ENCODE measurements around the gene TCF12.

Gene TCF12

DNA sequence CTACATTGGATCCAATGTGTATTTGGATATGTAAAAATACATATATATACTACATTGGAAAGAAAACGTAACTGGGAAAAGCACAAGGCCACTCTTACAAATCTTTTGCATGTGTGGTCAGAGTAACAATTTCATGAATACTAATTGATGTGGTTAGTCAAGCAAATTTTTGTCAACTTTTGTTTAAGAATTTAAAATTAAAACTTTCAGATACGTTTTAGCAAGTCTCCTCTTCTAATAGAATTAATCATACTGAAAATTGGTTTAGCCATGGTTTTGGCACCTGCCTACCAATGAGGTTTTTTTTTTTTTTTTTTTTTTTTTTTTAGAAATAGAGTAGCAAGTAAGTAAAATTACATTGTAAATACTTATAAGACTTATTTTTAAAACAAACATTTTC, 304.9 kb downstream of the TCF12 start:
- DNase-seq = no peak

DNA sequence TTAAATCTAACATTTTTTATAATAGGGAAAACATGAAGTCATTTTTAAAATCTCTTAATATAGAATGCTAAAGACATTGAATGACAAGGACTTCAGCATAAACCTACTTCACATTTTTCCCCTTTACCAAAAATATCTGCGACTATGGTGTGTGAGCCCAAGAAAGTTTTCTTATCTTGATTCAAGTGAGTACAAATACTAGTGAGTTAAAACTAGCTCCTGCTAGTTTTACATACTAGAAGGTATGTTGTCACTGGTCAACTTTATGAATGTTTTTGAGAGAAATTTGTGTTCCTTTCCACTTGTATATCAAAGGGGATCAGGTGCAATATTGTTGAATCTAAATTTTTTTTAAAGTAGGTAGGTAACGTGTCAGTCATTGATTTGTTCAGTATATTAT, 305.4 kb downstream of the TCF12 start:
- no peak for DNase-seq

DNA sequence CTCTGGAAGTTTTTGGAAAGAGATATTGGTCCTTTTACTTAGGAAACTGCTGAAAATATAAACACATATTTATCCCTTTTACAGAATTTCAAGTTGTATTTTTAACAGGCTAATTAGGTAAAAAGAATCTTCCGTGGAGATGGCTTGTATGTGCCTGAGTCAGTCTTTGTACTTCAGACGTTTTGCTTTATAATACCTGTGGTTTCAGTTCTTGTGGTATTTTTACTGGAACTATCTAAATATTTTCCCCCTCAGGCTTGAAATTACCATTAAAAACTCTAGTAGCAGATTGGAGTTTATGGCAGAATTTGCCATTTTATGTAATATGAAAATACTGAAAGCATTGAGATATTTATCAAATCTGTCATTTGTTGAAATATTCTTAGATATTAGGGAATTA, 306.2 kb downstream of the TCF12 start:
- no peak for DNase-seq

DNA sequence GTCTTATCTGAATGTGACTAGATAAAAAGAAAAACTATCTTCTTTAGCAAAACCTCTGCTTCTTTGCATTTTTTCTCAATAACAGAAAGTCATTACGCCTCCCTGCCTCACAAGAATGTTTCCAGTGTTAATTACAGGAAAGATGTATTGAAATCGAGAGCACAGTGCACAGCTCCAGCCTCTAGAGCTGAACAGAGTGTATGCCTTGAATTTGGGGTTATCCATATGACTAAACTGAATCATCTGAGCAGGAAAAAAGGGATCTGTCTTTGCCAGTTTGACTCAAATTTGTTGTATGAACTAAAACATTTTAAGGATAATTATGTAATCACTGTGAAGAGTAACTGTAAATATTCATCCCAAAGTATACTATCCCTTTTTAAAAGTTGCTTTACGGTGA, 308.7 kb downstream of the TCF12 start:
- DNase-seq = no peak

DNA sequence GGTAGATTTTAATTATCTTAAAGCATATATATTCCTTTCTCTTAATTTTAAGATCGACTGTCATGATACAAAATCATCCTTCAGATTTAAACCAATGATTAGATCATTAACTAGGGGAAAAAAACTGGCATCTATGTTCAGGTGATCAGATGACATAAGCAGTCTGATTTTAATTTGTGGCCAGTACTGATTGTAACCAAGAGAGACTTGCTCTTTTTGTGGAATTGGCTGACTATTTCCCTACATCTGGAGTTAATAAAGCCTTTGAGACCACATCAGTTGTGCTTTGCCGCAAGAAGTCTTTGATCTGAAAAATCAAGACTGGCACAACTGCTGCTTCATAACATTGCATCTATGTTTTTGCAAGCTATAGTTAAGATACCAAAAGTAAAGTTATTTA, 309.5 kb downstream of the TCF12 start:
- no peak for DNase-seq

DNA sequence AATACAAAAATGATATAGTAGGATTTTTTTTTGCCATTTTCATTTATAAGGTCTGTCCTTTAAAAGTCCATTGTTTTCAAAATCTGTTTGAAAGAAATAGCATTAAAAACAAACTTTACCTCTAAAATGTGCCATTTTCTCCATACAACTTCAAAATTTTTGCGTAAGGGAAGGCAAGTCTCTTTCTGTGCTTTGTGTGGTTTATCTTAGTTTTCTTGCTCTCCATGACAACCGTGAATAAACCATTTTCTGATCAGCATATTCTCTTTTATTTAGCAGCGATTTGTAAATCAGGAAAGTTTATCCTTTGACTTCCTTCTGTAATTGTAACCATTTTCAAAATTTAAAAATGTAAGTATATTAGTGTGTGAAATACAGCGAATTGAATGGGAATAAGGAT, 310.0 kb downstream of the TCF12 start:
- no peak for DNase-seq

DNA sequence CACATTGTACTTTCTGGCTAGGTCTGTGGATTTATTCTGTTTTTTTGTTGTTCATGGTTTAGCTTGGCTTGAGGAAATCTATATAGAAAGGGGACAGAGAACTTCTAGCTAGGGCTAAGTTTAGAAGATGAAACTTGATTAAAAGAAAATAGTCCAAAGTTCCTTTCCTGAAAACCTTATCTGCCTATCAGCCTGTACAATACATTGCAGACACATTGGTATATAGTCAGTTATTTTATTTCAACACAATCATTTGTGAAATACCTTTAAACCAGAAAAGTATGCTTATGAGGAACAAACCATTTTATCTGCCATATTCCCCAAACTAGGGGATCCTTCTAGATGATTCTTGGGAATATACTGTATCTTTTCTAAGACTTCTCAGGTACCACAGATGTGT, 310.6 kb downstream of the TCF12 start:
- DNase-seq = no peak

DNA sequence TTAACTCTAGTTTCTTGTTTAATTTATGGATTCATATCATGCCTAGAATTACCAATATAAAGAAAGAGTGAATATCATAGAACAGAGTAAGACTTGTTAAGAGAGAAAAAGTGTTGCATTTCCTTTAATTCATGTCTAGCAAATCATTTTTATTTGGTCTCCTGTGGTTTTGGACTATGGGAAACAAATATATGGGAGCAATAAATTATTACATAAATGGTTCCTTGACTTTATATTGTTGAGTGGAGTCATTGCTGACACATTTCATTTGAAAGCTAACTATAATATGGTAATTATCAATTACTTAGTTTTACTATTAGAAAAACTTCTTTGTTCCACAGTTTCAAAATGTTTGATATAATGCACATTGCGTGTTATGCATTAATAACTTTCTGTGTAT, 313.1 kb downstream of the TCF12 start:
- no peak for DNase-seq

DNA sequence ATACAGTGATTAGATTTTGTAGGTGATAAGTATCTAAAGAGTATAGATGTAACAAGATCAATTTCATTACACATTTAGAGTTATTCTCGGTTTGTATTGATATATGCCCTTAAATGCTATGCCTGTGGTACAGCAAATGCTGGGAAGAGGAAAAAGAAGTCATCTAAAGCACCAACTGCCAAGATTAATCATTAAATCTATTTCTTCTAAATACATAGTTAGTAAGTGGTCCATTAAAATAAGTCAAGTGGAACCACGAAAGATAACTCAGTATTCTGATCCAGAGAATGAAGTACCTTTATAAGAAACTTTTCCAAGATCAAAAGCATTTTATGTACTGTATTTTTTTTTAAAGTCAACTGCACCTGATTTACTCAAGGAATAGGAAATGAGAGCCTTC, 315.7 kb downstream of the TCF12 start:
- DNase-seq = no peak

DNA sequence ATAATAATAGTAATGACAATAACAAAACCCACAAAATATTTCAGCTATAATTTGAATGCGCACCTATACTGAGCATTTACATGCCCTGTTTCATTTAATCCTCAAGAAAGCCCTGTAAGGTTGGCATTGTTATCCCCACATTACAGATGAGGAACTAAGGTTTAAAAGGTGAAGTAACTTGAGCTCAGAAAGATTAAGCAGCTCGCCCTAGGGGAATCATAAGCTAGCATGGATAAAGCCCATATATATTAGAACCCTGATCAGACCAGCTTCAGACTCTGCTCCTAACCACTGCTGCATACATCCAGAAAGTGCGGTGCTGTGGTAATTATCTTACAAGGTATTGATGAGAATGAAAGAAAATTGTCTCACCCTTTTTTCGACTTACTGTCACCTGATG, 316.7 kb downstream of the TCF12 start:
- no peak for DNase-seq

DNA sequence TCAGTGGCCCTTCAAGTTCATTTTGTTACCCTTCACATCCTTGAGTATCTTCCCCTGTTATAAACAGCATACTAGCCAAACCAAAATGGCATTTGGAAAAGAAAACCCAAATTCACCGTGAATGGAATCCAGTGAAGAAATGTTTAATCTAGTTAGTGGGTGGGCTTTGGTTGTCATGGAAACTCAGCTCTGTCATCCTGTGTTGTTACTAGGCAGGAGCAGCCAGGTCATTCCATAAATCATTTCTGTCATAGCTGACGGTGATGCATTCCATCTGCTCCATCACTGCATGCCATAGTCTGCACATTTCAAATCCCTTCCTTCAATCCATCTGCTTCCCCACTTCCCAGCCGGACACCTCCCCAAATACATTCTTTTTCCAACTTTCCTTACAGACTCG, 317.4 kb downstream of the TCF12 start:
- DNase-seq = no peak

DNA sequence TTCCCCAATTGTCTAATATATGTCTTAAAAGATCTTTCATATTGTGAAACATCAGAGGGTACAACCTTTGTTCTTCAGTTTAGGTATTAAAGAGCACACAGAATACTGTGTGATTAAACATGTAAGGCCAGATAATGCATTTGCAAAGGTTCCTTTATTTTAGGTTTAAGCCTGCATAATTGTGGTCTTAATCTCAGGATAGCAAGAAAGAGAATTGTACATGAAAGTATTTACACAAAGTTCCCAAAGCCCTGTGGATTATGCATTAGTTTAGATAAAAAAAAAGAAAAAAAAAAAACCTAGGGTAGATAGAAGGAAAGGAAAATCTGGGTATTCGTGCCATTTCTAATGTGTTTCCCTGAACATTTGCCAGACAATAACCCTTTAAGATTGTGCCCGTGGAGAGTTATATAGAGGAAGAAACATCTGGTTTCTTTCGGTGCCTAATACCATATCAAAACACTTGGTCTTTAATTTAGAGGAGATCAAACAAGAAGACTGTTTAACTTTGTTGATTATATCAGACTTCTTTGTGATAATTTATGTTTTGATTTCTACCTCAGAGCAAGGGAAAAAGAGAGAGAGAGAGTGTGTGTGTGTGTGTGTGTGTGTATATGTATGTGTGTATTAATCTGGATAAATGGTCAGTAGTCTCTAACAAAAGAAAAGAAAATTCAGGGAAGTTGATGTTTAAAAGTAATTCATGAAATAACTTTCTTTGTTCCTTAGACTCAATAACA, 318.3 kb downstream of the TCF12 start:
- no peak for DNase-seq

DNA sequence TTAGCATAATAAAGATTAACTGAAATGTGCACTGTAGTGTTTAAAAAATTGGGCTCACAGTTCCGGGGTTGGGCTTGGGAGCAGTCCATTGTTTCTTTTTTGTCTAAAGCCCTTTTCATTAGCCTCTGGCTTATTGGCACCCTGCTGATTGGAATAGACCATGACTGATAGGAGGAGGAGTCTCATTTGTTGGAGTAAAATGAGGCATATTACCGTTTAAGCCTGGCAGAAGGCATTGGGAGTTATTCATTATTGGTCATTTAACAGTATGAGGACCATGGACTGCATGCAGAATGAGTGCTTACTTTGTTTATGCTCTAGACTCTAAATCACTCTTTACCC, 318.8 kb downstream of the TCF12 start:
- DNase-seq = no peak

DNA sequence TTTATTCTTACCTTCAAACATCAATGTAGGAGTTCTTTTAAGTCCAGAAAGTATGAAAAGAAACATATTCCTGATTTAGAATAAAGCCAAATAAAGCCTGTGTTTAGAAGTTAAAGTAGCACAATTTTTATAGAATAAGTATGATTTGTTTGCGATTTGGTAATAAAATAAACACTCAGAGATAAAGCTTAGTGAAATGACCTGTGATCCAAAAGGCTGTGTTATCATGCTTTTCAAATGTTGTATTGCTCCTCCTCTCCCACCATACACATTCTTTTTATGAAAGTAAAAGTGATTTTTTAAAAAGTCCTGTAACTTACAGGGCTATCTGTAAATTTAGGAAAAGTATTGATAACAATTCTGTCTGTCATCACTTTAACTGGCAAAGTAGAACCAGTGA, 319.2 kb downstream of the TCF12 start:
- no peak for DNase-seq

DNA sequence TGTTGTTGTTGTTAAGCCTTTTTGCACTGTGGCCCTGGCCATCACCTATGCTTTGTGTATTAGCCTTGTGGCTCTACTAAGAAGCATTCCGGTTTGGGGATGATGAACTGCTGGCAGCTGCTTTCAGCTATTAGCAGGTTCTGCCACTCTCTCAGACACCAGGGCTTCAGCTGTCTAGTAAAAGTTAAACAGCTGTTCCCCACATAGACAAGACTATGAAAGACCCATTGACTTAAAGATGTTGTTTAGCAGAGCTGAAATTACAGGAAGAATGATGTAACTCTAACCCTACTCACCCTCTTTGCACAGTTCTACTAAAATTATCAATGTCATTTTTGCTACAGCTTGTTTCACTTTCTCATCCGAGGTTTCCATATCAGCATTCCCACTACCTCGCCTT, 326.7 kb downstream of the TCF12 start:
- DNase-seq = no peak

DNA sequence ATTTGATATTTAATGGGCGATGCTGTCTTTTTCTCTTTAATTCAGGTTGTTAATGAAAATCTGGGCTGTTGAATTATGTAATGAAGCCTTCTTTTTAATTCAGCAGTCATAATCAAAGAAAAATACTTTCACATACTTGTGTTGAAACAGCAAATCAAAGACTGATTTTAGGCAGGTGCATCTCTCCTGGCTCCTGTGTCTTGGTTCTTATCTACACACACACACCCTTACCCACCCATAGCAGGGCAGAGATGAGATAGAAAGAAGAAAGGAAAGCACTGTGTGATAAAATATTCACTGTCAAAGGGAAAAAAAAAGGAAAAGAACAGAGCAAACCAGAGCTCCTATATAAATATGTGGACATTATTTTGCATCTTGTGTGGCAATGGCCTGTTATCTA, 327.3 kb downstream of the TCF12 start:
- DNase-seq = no peak

DNA sequence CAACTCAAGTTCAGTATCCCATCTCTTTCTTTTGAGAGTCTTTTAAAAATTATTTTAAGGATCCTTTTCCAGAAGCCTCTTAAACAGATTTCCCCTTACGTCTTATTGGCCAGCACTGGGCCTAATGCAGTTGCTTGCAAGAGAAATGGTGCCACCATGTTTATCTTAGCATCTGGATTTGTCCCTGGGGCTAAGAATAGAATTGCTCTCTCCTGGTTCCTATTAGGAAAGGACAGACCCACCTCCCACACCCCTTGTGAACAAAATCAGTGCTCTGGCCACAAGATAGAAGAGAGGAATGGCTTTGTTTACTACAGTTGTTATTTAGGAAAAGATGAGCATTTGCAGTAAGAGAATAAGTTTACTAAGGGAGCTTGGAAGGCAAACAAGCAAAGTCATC, 329.6 kb downstream of the TCF12 start:
- DNase-seq = no peak

DNA sequence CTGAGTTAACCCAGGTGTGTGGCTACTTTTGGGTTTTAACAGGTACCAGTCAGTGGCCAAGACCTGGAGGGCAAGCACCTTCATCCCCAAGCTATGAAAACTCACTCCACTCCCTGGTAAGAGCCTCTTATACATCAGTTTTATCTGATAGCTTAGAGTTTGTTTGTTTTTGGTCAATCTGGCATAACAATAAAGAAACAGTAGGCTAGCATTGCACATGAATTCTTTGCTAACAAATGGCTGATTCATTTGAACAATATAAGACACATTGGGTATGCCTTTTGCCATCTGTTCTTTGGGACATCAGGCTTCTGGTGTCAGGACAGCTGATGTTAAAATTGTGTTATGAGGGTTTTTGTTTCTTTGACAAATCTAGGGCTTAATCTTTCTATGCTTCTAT, 332.9 kb downstream of the TCF12 start:
- DNase-seq = no peak

DNA sequence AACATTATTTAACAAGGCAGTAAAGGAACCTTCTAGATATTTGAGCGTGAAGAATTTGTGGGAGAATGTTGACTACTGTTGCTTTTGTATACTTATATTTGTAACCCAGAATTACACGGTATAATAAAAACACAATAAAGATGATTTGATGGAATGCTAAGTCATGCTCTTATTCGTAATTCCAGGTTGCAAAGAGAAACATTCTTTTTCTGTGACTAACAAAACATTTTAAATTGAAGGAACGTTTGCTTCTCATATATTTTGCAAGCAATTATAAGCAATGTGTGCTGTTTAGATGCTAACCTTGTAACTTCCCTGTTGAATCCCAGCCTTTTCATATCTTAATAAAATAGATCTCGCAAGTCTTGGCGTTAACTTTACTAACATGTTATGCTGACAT, 333.5 kb downstream of the TCF12 start:
- DNase-seq = no peak

DNA sequence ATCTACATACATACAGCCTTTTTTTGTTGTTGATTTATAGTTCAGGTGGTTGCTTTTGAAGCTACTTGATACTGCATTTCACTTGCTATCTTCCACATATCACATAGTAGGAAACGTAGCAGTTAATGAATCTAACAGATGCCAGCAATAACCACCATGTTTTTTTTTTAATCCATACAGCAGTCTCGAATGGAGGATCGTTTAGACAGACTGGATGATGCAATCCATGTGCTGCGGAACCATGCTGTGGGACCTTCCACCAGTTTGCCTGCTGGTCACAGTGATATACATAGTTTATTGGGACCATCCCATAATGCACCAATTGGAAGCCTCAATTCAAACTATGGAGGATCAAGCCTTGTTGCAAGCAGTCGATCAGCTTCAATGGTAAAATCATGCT, 334.6 kb downstream of the TCF12 start:
- DNase-seq = no peak

DNA sequence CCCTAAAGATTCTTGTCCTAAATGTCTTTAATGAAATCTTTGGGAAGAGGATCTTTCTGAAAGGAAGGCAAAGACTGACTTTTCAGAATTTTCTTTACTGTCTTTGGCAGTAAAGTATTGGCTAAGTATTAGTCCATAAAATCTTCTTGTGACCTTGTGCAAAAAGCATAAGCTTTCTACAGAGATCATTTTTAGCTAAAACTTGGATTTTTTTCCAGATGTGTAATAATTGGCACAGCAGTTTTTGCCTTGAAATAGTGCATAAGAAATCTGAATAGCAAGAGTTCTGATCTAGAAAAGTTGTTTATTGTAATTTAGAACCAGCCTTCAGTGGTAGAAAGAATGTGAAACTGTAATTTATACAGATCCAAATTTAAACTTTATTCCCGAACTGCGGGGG, 335.1 kb downstream of the TCF12 start:
- no peak for DNase-seq

DNA sequence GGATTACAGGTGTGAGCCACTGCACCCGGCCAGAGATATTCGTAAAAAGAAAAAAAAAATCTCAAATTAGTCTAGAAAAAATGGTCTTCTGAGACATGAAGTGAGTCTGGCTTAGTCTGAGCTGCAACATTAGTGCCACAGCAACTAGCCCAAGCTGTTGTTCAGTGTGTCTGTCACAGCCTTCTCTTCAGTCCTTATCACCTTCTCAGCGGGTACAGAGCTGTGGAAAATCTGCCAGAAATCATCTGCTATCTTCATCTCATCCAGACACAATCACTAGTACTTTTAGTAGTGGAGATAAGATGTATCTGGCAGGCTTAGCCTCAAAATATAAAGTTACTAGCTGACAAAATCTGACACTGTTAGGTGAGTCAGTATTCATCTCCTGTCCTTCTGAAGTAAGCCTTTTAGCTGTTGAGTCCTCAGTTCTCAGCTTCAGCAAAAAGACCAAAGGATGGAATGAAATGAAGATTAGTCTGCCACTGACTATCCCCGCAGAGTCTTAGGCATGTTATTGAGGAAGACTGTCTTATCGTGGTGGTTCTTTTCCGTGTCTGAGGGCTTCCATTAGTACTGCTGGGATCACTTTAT, 337.4 kb downstream of the TCF12 start:
- no peak for DNase-seq

DNA sequence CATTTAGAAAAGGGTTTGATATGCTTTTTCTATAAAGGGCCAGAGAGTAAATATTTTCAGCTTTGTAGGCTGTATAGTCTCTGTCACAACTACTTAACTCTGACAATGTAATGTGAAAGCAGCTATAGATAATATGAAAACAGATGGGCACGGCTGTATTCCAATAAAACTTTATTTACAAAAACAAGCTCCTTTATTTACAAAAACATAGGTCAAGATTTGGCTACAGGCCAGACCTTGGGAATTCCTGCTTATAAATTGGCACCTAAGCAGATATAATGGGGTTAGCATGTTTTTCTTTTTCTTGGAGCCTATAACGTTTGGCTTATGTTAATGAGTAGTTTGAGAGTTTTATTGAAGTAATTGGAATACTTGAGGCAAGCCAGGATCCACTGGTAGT, 338.5 kb downstream of the TCF12 start:
- DNase-seq = no peak

DNA sequence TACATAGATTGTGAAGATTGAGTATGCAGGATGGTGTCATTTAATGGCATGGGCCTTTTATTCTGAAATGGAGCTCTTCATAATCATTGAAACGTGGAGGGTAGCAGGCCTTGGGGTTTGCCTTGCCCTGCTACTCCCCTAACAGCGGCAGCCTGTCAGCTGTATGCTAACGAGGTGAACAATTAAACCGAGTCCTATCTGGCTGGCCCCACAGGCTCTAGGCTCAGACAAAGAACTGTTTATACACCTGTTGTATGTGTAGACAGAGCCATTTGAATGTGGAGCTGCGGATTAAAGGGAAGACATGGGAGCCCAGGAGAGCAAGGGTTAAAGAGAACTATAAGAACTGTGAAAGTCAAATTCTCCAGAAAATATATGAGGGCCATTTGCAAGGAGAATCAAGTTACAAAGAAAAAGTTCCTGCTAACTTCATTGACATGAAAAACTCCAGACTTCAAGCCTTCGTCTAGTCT, 341.2 kb downstream of the TCF12 start:
- DNase-seq = peak in 1 of 2 donors; percentile 13

DNA sequence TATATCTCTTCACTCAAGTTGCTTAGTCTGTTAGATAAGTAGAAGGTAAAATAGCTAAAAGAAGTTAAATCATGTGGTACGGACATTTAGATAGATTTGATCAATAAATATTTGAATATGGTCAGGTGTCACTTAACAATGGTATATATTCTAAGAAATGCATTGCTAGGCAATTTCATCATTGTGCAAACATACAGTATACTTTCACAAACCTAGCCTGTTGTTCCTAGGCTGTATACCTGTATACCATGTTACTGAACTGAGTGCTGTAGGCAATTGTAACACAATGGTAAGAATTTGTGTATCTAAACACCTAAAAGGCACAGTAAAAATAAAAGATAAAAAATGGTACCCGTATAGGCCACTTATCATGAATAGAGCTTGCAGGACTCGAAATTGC, 345.1 kb downstream of the TCF12 start:
- DNase-seq = no peak
